Liver (tissue), 9 donors: ENCODE measurements around the gene ARFGAP1. TPM values are rescaled to one million over a fixed set of nuclear protein-coding genes. Genes with fewer than 3 reads are reported as not detected.

ENCODE experiments used
- DNase-seq: peaks from one replicate; pipeline ENCODE4 v3.0.0-alpha.2; 2017; ENCODE audit warnings: low spot score
- H3K27ac ChIP-seq, 2 donors: one replicate each; pipeline ENCODE4 v1.7.0; 2013; ENCODE audit warnings: inconsistent platforms in 2 of 2, low read length in 2 of 2, control low read depth in 1 of 2, low read depth in 1 of 2, mild to moderate bottlenecking in 1 of 2
- H3K27me3 ChIP-seq, 4 donors: one replicate each; pipeline versions ENCODE4 v1.6.1 to v1.7.0; 2013; ENCODE audit warnings: low read length in 3 of 4, inconsistent platforms in 1 of 4, mild to moderate bottlenecking in 1 of 4, moderate library complexity in 1 of 4; ENCODE audit not compliant: control insufficient read depth in 4 of 4, insufficient read depth in 4 of 4
- H3K36me3 ChIP-seq, 4 donors: one replicate each; pipeline versions ENCODE4 v1.6.1 to v1.7.0; 2013; ENCODE audit warnings: low read length in 3 of 4, mild to moderate bottlenecking in 3 of 4, low read depth in 1 of 4, moderate library complexity in 1 of 4; ENCODE audit not compliant: control insufficient read depth in 4 of 4, insufficient read depth in 3 of 4
- H3K4me1 ChIP-seq, 4 donors: one replicate each; pipeline versions ENCODE4 v1.6.1 to v1.7.0; 2013; ENCODE audit warnings: low read length in 3 of 4, mild to moderate bottlenecking in 3 of 4, moderate library complexity in 1 of 4; ENCODE audit not compliant: control insufficient read depth in 4 of 4, insufficient read depth in 4 of 4
- H3K4me3 ChIP-seq, 3 donors: one replicate each; pipeline versions ENCODE4 v1.6.1 to v1.7.0; 2013; ENCODE audit warnings: low read length in 3 of 3, control low read depth in 1 of 3, low read depth in 1 of 3, mild to moderate bottlenecking in 1 of 3
- H3K9ac ChIP-seq, 2 donors: one replicate each; pipeline ENCODE4 v1.7.0; 2013; ENCODE audit warnings: low read length in 2 of 2, mild to moderate bottlenecking in 2 of 2, moderate library complexity in 2 of 2, control low read depth in 1 of 2, low read depth in 1 of 2
- H3K9me3 ChIP-seq, 4 donors: one replicate each; pipeline versions ENCODE4 v1.6.1 to v1.7.0; 2013; ENCODE audit warnings: low read length in 3 of 4; ENCODE audit not compliant: control insufficient read depth in 4 of 4
- CTCF ChIP-seq: fragments of 150-350 bp; IDR thresholded peaks from 2 replicates; pipeline ENCODE4 v1.5.1; 2017; ENCODE audit warnings: improper control_type of control experiment, low read depth, low read length; ENCODE audit not compliant: missing input control
- FOXA1 ChIP-seq: IDR thresholded peaks from 2 replicates; pipeline ENCODE4 v1.6.1; 2016; ENCODE audit warnings: antibody characterized with exemption
- FOXA2 ChIP-seq: IDR thresholded peaks from 2 replicates; pipeline ENCODE4 v1.6.1; 2016; ENCODE audit warnings: antibody characterized with exemption
- GABPA ChIP-seq, 2 donors: IDR thresholded peaks in 1 of 2; conservative IDR thresholded peaks in 1 of 2; 2 replicates each; pipeline ENCODE4 v1.6.1; 2016; ENCODE audit warnings: antibody characterized with exemption in 2 of 2, mild to moderate bottlenecking in 1 of 2, moderate library complexity in 1 of 2
- HNF4G ChIP-seq: IDR thresholded peaks from 2 replicates; pipeline ENCODE4 v1.6.1; 2016; ENCODE audit warnings: antibody characterized with exemption
- NR2F2 ChIP-seq: IDR thresholded peaks from 2 replicates; pipeline ENCODE4 v1.6.1; 2016; ENCODE audit warnings: antibody characterized with exemption
- RAD21 ChIP-seq, 2 donors: IDR thresholded peaks; 2 replicates each; pipeline ENCODE4 v1.6.1; 2016; ENCODE audit warnings: antibody characterized with exemption in 2 of 2, mild to moderate bottlenecking in 2 of 2
- REST ChIP-seq: IDR thresholded peaks from 2 replicates; pipeline ENCODE4 v1.6.1; 2016; ENCODE audit warnings: antibody characterized with exemption, mild to moderate bottlenecking
- SP1 ChIP-seq: IDR thresholded peaks from 2 replicates; pipeline ENCODE4 v1.6.1; 2018; ENCODE audit warnings: antibody characterized with exemption, mild to moderate bottlenecking
- ZBTB33 ChIP-seq: IDR thresholded peaks from 2 replicates; pipeline ENCODE4 v1.6.1; 2016; ENCODE audit warnings: antibody characterized with exemption
- WGBS: extraction: QIAGEN DNeasy Blood & Tissue Kit; methylation state at CpG from one replicate; pipeline ENCODE4 v1.1.7; 2013; 5-methylcytosine and 5-hydroxymethylcytosine counted together
- polyA plus RNA-seq, 2 donors: library from polyadenylated mRNA; stranded (reverse) in 1 of 2; unstranded in 1 of 2; fragments of 200-250 nt in 1 of 2; fragments of >200 nt in 1 of 2; fragmentation: Nextera tagmentation in 1 of 2; extraction: Ambion mirVana in 1 of 2; gene quantifications; one replicate each; pipeline versions ENCODE4 v1.2.1 to v1.2.3, GENCODE V29; 2013 to 2015
- total RNA-seq, 2 donors: library from RNA; depleted of rRNA; stranded (reverse); fragments of >200 nt; gene quantifications; one replicate each; pipeline ENCODE4 v1.2.3, GENCODE V29; 2014
- donor health status: healthy.
- donor health status: healthy.
- donor health status: healthy.
- donor health status: healthy.
- donor health status: healthy.

The ARFGAP1 gene
- total and polyA plus RNA-seq, 4 donors: 11.2 to 29.7 (median 21.8) TPM

GRCh38 chr20:63226042-63226943 lies 46.3 kb upstream of the ARFGAP1 start:
- peaks cover 0 to 4% (median 1%) of the 10 kb centered on the region in 4 donors for H3K4me1 ChIP-seq
- no peaks in the 10 kb centered on the region for H3K36me3 ChIP-seq
- H3K9ac ChIP-seq: no peak overlapping the region
- no peak for DNase-seq
- no peak overlapping the region for H3K4me3 ChIP-seq
- no peaks in the 10 kb centered on the region for H3K9me3 ChIP-seq
- peaks cover 0 to 3% (median 1%) of the 10 kb centered on the region in 4 donors for H3K27me3 ChIP-seq
- 87% methylated on average over 19 of the region's 19 CpGs for WGBS
- no peak overlapping the region for H3K27ac ChIP-seq
- TF ChIP-seq HNF4G: no peak
- TF ChIP-seq RAD21 (IDR thresholded peaks at IDR 0.05): no peak
- TF ChIP-seq NR2F2: no peak

GRCh38 chr20:63227260-63227659 lies 45.4 kb upstream of the ARFGAP1 start:
- Histone ChIP-seq H3K27me3 (peaks cover 0 to 4% (median 2%) of the 10 kb centered on the region in 4 donors), H3K9ac (no peak overlapping the region), H3K27ac (no peak overlapping the region), H3K4me1 (peaks cover 0 to 4% (median 1%) of the 10 kb centered on the region in 4 donors), H3K4me3 (no peak overlapping the region), H3K36me3 (no peaks in the 10 kb centered on the region), H3K9me3 (no peaks in the 10 kb centered on the region)
- WGBS: 89% methylated on average over 5 of the region's 5 CpGs
- TF ChIP-seq GABPA (IDR thresholded peaks at IDR 0.05 in 1 of 2, conservative IDR thresholded peaks at IDR 0.05 in 1 of 2): no peak
- no peak for TF ChIP-seq REST
- TF ChIP-seq FOXA1: no peak
- no peak for TF ChIP-seq ZBTB33
- TF ChIP-seq SP1: no peak
- TF ChIP-seq RAD21 (IDR thresholded peaks at IDR 0.05): no peak
- no peak for TF ChIP-seq CTCF
- TF ChIP-seq NR2F2: no peak
- TF ChIP-seq FOXA2: no peak
- no peak for DNase-seq
